Measurements from ENCODE around the gene DTX3. TPM values are rescaled to one million over a fixed set of nuclear protein-coding genes. Genes with fewer than 3 reads are reported as not detected.

Gene DTX3
- total and polyA plus RNA-seq, 2 of the 13 experiments (the other 11 are each of a cell fraction or from before 2014, with no cell fraction given): 9.0 to 27.2 TPM

GRCh38 chr12:57632958-57633840 lies 28.6 kb downstream of the DTX3 start, which contains the start of gene B4GALNT1 (continued):
- TF ChIP-seq GMEB2 (CRISPR knock-in tag; IDR thresholded peaks at IDR 0.05; ENCODE audit: low read depth): no peak
- no peak for TF ChIP-seq ZBTB4 (CRISPR knock-in tag; IDR thresholded peaks at IDR 0.05; ENCODE audit: borderline replicate concordance)
- TF ChIP-seq GFI1 (CRISPR knock-in tag; IDR thresholded peaks at IDR 0.05; ENCODE audit: borderline replicate concordance): peak; percentile 55; the same call in 1 of the 2 replicates
- TF ChIP-seq SMAD3 (CRISPR knock-in tag; IDR thresholded peaks at IDR 0.05): no peak
- peak; percentile 45; the same call in 1 of the 2 replicates for TF ChIP-seq ZNF704 (CRISPR knock-in tag; IDR thresholded peaks at IDR 0.05; ENCODE audit: borderline replicate concordance)
- TF ChIP-seq MNT (IDR thresholded peaks at IDR 0.05): no peak
- no peak for TF ChIP-seq ZNF546 (CRISPR knock-in tag; conservative IDR thresholded peaks at IDR 0.05)
- peak; percentile 65 for TF ChIP-seq RBFOX2 (IDR thresholded peaks at IDR 0.05; ENCODE audit: low read depth, low read length)
- peak; percentile 67; the same call in 1 of the 2 replicates for TF ChIP-seq BORCS8-MEF2B (CRISPR knock-in tag; IDR thresholded peaks at IDR 0.05)
- no peak for TF ChIP-seq PRDM10 (CRISPR knock-in tag; IDR thresholded peaks at IDR 0.05; ENCODE audit: low read depth)
- no peak for TF ChIP-seq ZNF33B (CRISPR knock-in tag; IDR thresholded peaks at IDR 0.05)
- TF ChIP-seq KAT8 (CRISPR knock-in tag; IDR thresholded peaks at IDR 0.05): peak; percentile 38; the same call in 1 of the 2 replicates
- peak; percentile 33; the same call in 1 of the 2 replicates for TF ChIP-seq SMC3 (IDR thresholded peaks at IDR 0.05; ENCODE audit: low read length)
- peak; percentile 59 for TF ChIP-seq CBX1 (IDR thresholded peaks at IDR 0.05; ENCODE audit: low read depth)

Data from HepG2 (cell line).